A673 (cell line): ENCODE measurements around the gene SDCCAG8. TPM values are rescaled to one million over a fixed set of nuclear protein-coding genes. Genes with fewer than 3 reads are reported as not detected.

Source experiments
- BruUV-seq: library from RNA; stranded (reverse); fragments of 400-500 nt; replicated peaks from 2 replicates; lab custom pipeline; 2021; lab: Mats Ljungman, UMichigan
- CTCF ChIA-PET: fragments of 300-600 bp; sonication (Branson Sonifier 250); formaldehyde crosslinking; loops from one replicate; lab custom pipeline; 2022; ENCODE audit warnings: antibody characterized with exemption; lab: Charles Lee
- POLR2A ChIA-PET: fragments of 300-600 bp; sonication (Branson Sonifier 250); formaldehyde crosslinking; loops from one replicate; lab custom pipeline; 2022; ENCODE audit warnings: antibody characterized with exemption; ENCODE audit not compliant: low non-redundant PET; lab: Charles Lee
- DNase-seq: peaks from one replicate; pipeline ENCODE4 v3.0.0-alpha.2; 2015; ENCODE audit warnings: low spot score
- H3K27ac ChIP-seq: fragments of 200-600 bp; sonication (generic); 2 replicates; pipeline ENCODE4 v1.5.1; 2016; ENCODE audit warnings: mixed run types, low read depth, mild to moderate bottlenecking, mixed read lengths, antibody characterized with exemption, low read length; ENCODE audit not compliant: poor library complexity, severe bottlenecking
- H3K27me3 ChIP-seq: fragments of 200-600 bp; sonication (generic); replicated peaks from 2 replicates; pipeline ENCODE4 v1.6.1; 2017; ENCODE audit warnings: mixed run types, low read depth, mild to moderate bottlenecking, mixed read lengths, antibody characterized with exemption, low read length; ENCODE audit not compliant: insufficient read depth, poor library complexity
- H3K36me3 ChIP-seq: fragments of 200-600 bp; sonication (generic); 2 replicates; pipeline ENCODE4 v1.6.1; 2016; ENCODE audit warnings: mixed run types, mild to moderate bottlenecking, mixed read lengths, antibody characterized with exemption, low read length; ENCODE audit not compliant: insufficient read depth, poor library complexity, severe bottlenecking
- H3K4me1 ChIP-seq: fragments of 200-600 bp; sonication (generic); 2 replicates; pipeline ENCODE4 v1.6.1; 2017; ENCODE audit warnings: mixed run types, mild to moderate bottlenecking, mixed read lengths, antibody characterized with exemption, low read length; ENCODE audit not compliant: insufficient read depth, poor library complexity, severe bottlenecking
- H3K4me3 ChIP-seq: fragments of 200-600 bp; sonication (generic); 2 replicates; pipeline ENCODE4 v1.5.1; 2016; ENCODE audit warnings: low read depth, mixed run types, mild to moderate bottlenecking, mixed read lengths, low read length; ENCODE audit not compliant: poor library complexity, severe bottlenecking
- H3K9me3 ChIP-seq: fragments of 200-600 bp; sonication (generic); 2 replicates; pipeline ENCODE4 v1.6.1; 2016; ENCODE audit warnings: mixed run types, low read depth, mild to moderate bottlenecking, mixed read lengths, antibody characterized with exemption, low read length; ENCODE audit not compliant: poor library complexity, severe bottlenecking
- EZH2 ChIP-seq: fragments of 200-600 bp; sonication (generic); IDR thresholded peaks from 2 replicates; pipeline ENCODE4 v1.6.1; 2017; ENCODE audit warnings: borderline replicate concordance, low read depth, mild to moderate bottlenecking, mixed read lengths, antibody characterized with exemption, low read length; ENCODE audit not compliant: poor library complexity, severe bottlenecking
- intact Hi-C: fragments of 100-400 bp; cut with micrococcal nuclease; formaldehyde crosslinking; loops from one replicate; pipeline ENCODE4 v1.10.0; 2022; ENCODE audit not compliant: unreplicated experiment
- total RNA-seq: library from RNA; stranded (reverse); gene quantifications from 2 replicates; pipeline ENCODE4 v1.2.3, GENCODE V29; 2021
- TF ChIP-seq, protein P1 (sequence below): fragments of 300-800, 200-600 bp; sonication (generic); conservative IDR thresholded peaks from 2 replicates; pipeline ENCODE4 v1.5.1; 2017; ENCODE audit warnings: low read depth, mild to moderate bottlenecking, antibody characterized with exemption, low read length, moderate library complexity, mixed read lengths

SDCCAG8 gene
- total RNA-seq, 1 experiment from 2014 or later, result 9.1 TPM

DNA sequence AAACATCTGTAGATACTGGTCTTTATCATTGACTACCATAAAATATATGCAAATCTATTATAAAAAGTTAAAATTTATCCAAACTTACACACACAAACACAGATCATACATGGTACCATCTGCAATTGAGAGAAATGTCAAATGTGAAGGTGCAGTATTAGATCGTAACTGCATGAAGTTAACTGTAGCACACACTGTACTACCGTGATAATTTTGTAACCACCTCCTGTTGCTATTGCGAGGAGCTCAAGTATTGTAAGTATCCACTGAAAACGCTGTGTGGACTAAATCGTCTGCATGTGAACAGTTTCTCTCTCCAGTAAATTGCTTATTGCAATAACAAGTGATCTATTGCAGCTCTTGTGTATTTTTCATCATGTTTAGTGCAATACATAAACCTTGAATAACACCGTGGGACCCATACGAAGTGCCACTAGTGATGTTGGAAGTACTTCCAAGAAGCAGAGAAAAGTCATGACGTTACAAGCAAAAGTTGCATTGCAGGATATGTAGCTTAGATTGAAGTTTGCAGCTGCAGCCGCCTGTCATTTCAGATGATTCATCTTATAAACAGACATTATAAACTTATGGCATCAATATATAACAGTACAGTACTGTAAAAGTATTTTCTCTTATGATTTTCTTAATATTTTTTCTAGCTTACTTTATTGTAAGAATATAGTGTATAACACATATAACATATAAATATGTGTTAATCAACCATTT lies 172.9 kb downstream of the SDCCAG8 start:
- TF ChIP-seq, protein P1, sequence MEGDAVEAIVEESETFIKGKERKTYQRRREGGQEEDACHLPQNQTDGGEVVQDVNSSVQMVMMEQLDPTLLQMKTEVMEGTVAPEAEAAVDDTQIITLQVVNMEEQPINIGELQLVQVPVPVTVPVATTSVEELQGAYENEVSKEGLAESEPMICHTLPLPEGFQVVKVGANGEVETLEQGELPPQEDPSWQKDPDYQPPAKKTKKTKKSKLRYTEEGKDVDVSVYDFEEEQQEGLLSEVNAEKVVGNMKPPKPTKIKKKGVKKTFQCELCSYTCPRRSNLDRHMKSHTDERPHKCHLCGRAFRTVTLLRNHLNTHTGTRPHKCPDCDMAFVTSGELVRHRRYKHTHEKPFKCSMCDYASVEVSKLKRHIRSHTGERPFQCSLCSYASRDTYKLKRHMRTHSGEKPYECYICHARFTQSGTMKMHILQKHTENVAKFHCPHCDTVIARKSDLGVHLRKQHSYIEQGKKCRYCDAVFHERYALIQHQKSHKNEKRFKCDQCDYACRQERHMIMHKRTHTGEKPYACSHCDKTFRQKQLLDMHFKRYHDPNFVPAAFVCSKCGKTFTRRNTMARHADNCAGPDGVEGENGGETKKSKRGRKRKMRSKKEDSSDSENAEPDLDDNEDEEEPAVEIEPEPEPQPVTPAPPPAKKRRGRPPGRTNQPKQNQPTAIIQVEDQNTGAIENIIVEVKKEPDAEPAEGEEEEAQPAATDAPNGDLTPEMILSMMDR, result no peak
- TF ChIP-seq EZH2, result no peak
- no peaks in the 10 kb centered on the region for H3K4me1 ChIP-seq
- ChIA-PET CTCF (no interaction called here), POLR2A (no interaction called here)
- no TSS peak for BruUV-seq
- H3K27ac ChIP-seq, result no peak overlapping the region
- DNase-seq, result no peak
- intact Hi-C loops, result no loop called here
- no peaks in the 10 kb centered on the region for H3K9me3 ChIP-seq
- no peaks in the 10 kb centered on the region for H3K36me3 ChIP-seq
- no peaks in the 10 kb centered on the region for H3K27me3 ChIP-seq
- no peak overlapping the region for H3K4me3 ChIP-seq

DNA sequence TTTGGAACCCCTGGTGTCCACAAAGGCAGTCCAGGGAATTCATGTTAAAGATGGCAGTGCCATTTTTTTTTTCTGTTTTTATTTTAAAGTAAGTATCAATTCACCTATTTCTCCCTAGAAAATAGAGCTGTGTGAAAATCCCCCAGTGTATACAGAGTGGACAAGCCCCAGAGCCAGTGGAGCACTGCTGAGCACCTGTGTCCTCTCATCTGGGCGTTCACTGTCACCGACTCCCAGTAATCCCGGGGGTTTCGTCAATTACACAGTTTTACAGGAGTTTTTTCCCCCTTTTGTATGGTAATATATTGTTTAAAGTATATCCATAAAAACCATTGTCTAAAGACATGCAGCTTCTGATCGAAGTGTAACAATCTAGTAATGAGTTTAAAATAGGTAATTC lies 175.8 kb downstream of the SDCCAG8 start:
- BruUV-seq, result no TSS peak
- H3K4me3 ChIP-seq, result no peak overlapping the region
- TF ChIP-seq EZH2, result no peak
- TF ChIP-seq, protein P1, result no peak
- DNase-seq, result no peak
- no peaks in the 10 kb centered on the region for H3K27me3 ChIP-seq
- H3K4me1 ChIP-seq, result no peaks in the 10 kb centered on the region
- intact Hi-C loops, result no loop called here
- H3K36me3 ChIP-seq, result no peaks in the 10 kb centered on the region
- no peaks in the 10 kb centered on the region for H3K9me3 ChIP-seq
- H3K27ac ChIP-seq, result no peak overlapping the region
- ChIA-PET POLR2A (no interaction called here), CTCF (no interaction called here)

DNA sequence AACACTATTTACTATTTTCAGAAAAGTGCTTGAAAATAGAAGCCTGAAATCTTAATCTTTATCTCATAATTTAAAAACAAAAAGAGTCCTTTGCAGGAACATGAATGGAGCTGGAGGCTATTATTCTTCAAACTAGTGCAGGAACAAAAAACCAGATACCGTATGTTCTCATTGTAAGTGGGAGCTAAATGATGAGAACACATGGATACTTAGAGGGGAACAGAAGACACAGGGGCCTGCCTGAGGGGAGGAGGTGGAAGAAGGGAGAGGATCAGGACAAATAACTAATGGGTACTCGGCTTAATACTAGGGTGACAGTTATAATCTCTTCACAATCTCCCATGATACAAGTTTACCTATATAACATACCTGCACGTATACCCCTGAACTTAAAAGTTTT lies 176.3 kb downstream of the SDCCAG8 start:
- no peak overlapping the region for H3K27ac ChIP-seq
- no peak overlapping the region for H3K4me3 ChIP-seq
- no peaks in the 10 kb centered on the region for H3K36me3 ChIP-seq
- TF ChIP-seq EZH2, result no peak
- TF ChIP-seq, protein P1, result no peak
- no peaks in the 10 kb centered on the region for H3K9me3 ChIP-seq
- H3K27me3 ChIP-seq, result no peaks in the 10 kb centered on the region
- no TSS peak for BruUV-seq
- ChIA-PET POLR2A (no interaction called here), CTCF (no interaction called here)
- intact Hi-C loops, result no loop called here
- DNase-seq, result no peak
- no peaks in the 10 kb centered on the region for H3K4me1 ChIP-seq
